DOHH2 (cell line): ENCODE data around the gene C16orf89.

ENCODE experiments used
- CTCF ChIP-seq: fragments of 200-600 bp; sonication (generic); IDR thresholded peaks from one replicate; pipeline ENCODE4 v1.5.1; 2014; ENCODE audit warnings: antibody characterized with exemption, mild to moderate bottlenecking, low read depth, low read length; ENCODE audit not compliant: poor library complexity, severe bottlenecking
- EZH2phosphoT487 ChIP-seq: fragments of 200-600 bp; sonication (generic); IDR thresholded peaks from 2 replicates; pipeline ENCODE4 v1.6.1; 2017; ENCODE audit warnings: borderline replicate concordance, mild to moderate bottlenecking, antibody characterized with exemption, low read length, moderate library complexity, mixed read lengths

GRCh38 chr16:5044011-5044540 lies 21.7 kb downstream of the C16orf89 start:
- TF ChIP-seq CTCF (no peak), EZH2phosphoT487 (no peak)
